ENCODE results near the gene SUSD2. TPM values are rescaled to one million over a fixed set of nuclear protein-coding genes. Genes with fewer than 3 reads are reported as not detected.
A peak's percentile ranks its signal among the peaks of the same experiment; 100 is the strongest.
"Not testable (repeated sequence)": the region's sequence is repeated elsewhere in the genome, so short reads cannot be mapped to it uniquely, and the experiment has no call there.

Gene SUSD2
- total RNA-seq, 1 donor from 2014 or later: 0.23 TPM

- DNase-seq (ENCODE audit: extremely low read depth, low read depth, low spot score): no peak
Observed at GRCh38 chr22:24186892-24187670, 5.8 kb downstream of the SUSD2 start.

DNA sequence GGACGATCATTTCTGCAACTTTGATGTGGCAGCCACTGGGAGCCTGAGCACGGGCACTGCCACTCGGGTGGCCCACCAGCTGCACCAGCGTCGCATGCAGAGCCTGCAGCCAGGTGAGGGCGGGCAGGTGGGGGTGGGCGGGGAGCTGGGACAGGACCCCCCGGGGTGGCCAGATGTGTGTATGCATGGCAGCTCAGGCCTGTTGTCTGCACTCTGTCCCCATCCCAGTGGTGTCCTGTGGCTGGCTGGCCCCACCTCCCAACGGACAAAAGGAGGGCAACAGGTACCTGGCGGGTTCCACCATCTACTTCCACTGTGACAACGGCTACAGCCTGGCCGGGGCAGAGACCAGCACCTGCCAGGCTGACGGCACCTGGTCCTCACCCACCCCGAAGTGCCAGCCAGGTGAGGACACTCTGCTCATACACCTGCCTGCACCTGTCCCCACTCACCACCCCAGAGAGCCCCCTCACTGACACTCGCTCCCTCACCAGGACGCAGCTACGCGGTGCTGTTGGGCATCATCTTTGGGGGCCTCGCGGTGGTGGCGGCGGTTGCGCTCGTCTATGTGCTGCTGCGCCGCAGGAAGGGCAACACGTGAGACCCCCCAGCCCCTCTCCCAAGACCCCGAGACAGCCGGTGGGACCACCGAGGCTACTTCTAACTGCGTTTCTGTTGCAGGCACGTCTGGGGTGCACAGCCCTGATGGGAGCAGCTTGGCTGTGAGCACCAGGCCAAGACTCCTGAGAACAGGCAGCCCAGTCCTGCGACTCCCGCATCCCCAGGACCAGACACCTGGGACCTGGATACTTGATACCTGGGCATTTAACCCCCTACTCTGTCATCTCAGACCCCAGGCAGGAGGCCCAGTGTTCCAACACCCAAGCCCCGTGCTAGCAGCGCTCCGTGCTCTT, 6.7 kb downstream of the SUSD2 start:
- DNase-seq (ENCODE audit: extremely low read depth, low read depth, low spot score): no peak

GRCh38 chr22:24188705-24189248, 7.5 kb downstream of the SUSD2 start:
- no peak for DNase-seq (ENCODE audit: extremely low read depth, low read depth, low spot score)

GRCh38 chr22:24189249-24190158, 8.2 kb downstream of the SUSD2 start:
- no peak for DNase-seq (ENCODE audit: extremely low read depth, low read depth, low spot score)

GRCh38 chr22:24190159-24190540, 8.9 kb downstream of the SUSD2 start:
- no peak for DNase-seq (ENCODE audit: extremely low read depth, low read depth, low spot score)

GRCh38 chr22:24190596-24191208, 9.4 kb downstream of the SUSD2 start:
- no peak for DNase-seq (ENCODE audit: extremely low read depth, low read depth, low spot score)

GRCh38 chr22:24191381-24191841, 10.1 kb downstream of the SUSD2 start:
- DNase-seq (ENCODE audit: extremely low read depth, low read depth, low spot score): no peak

DNA sequence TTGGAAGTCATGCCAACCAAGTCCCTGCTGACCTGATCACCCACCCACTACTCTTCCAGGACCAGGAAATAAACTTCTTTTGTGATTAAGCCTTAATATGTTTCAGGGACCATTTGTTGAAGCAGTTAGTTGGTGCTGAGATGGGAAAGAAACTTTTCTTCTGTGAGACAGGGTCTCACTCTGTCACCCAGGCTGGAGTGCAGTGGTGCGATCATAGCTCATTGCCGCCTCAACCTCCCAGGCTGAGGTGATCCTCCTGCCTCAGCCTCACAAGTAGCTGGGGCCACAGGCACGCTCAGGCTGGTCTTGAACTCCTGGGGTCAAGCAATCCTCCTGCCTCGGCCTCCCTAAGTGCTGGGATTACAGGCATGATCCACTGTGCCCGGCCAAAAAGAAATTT, 10.6 kb downstream of the SUSD2 start:
- no peak for DNase-seq (ENCODE audit: extremely low read depth, low read depth, low spot score)

DNA sequence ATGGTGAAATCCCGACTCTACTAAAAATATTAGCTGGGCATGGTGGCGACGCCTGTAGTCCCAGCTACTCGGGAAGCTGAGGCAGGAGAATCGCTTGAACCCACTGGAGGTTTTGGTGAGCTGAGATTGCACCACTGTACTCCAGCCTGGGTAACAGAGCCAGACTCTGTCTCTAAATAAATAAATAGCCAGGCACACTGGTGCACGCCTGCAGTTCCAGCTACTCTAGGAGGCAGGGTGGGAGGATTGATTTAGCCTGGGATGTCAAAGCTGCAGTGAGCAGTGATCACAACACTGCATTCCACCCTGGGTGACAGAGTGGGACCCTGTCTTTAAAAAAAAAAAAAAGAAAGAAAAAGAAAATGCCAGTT, 17.4 kb downstream of the SUSD2 start:
- DNase-seq (ENCODE audit: extremely low read depth, low read depth, low spot score): no peak

DNA sequence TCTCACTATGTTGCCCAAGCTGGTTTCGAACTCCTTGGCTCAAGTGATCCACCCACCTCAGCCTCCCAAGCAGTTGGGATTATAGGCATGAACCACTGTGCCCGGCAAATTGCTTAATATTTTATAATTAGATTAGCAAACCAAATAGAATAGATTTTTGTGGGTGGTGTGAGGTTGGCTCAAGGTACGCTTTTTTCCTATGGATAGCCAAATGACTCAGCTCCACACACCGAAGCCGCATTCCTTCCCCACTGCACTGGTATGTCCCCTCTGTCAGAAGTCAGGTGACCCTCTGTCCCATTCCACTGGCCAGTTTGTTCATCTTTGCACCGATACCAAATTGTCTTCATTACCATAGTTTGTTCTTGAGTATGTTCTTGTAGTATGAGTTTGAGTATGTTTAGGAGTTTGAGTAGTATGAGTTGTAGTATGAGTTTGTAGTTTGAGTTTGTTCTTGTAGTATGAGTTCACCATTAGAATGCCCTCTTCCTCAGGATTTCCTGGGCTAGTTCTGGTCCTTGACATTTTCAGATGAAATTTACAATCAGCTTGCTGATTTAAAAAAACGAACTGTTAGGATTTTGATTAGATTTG, 19.4 kb downstream of the SUSD2 start:
- DNase-seq (ENCODE audit: extremely low read depth, low read depth, low spot score): peak; percentile 54

GRCh38 chr22:24201681-24202614, 20.7 kb downstream of the SUSD2 start:
- no peak for DNase-seq (ENCODE audit: extremely low read depth, low read depth, low spot score)

GRCh38 chr22:24203856-24204255, 22.6 kb downstream of the SUSD2 start:
- DNase-seq (ENCODE audit: extremely low read depth, low read depth, low spot score): not testable (repeated sequence)

- DNase-seq (ENCODE audit: extremely low read depth, low read depth, low spot score): no peak
Observed at GRCh38 chr22:24205438-24206195, 24.3 kb downstream of the SUSD2 start.

DNA sequence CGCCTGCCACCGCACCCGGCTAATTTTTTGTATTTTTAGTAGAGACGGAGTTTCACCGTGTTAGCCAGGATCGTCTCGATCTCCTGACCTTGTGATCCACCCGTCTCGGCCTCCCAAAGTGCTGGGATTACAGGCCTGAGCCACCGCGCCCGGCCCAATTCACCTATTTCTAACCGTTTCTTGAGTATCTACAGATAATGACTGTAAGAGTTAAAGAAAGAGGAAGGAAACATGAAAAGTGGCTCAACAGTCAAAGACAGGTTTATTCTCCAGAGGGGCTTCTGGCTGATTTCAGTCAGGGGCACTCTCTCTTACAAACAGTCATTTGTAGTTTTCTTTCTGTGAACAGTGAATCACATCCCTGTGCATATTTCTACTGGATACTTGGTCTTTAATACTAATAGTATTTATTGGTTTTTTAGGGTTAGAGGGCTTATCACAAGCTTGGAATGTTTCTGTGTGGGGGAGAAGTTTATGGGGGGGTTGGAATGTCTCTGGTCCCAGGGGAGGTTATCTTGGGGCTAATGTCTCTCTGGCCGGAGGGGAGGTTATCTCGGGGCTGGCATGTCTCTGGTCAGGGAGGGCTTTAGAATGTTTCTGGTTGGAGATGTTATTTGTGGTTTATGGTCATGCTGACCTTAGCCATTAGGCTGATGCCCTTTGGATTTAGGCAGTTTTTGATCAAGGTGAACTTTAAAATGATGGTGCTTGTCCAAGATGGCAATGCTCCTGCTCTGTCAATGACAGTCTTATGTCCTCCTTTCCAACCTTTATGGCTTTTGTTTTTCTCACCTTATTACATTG, 25.4 kb downstream of the SUSD2 start:
- DNase-seq (ENCODE audit: extremely low read depth, low read depth, low spot score): not testable (repeated sequence)

DNA sequence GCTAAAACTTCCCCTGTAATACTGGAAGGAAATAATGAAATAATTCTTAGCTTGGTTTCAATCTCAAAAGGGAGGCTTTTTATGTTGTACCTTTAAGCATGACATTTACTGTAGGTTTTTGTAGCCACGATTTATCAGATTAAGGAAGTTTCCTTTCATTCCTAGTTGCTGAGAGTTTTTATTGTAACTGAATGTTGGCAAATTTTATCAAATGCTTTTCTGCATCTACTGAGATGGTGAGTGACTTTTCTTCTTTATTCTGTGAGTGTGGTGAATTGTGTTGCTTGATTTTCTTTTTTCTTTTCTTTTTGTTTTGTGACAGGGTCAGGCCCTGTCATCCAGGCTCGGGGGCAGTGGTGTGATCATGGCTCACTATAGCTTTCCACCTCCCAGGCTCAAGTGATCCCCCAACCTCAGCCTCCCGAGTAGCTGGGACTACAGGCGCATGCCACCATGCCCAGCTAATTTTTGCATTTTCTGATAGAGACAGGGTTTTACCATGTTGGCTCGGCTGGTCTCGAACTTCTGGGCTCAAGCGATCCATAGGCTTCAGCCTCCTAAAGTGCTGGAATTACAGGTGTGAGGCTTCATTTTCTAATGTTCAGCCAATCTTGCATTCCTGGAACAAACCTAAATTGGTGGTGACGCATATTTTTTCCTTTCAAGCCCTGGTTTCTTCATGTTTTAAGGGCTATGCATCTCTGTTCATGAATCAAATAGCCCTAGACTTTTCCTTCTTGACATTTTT, 26.2 kb downstream of the SUSD2 start:
- no peak for DNase-seq (ENCODE audit: extremely low read depth, low read depth, low spot score)

GRCh38 chr22:24208012-24208749, 26.9 kb downstream of the SUSD2 start:
- DNase-seq (ENCODE audit: extremely low read depth, low read depth, low spot score): peak; percentile 97

All from glomerular endothelial cell (primary cell).